NCI-H345 treated with DMSO at 0.1 percent for 48 hours (cell line): ENCODE data around the gene TRIM44.

Experiments
- DNase-seq: peaks from one replicate; lab custom pipeline; 2025; ENCODE audit not compliant: unreplicated experiment; lab: John Stamatoyannopoulos, UW

TRIM44 gene, protein sequence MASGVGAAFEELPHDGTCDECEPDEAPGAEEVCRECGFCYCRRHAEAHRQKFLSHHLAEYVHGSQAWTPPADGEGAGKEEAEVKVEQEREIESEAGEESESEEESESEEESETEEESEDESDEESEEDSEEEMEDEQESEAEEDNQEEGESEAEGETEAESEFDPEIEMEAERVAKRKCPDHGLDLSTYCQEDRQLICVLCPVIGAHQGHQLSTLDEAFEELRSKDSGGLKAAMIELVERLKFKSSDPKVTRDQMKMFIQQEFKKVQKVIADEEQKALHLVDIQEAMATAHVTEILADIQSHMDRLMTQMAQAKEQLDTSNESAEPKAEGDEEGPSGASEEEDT

DNA sequence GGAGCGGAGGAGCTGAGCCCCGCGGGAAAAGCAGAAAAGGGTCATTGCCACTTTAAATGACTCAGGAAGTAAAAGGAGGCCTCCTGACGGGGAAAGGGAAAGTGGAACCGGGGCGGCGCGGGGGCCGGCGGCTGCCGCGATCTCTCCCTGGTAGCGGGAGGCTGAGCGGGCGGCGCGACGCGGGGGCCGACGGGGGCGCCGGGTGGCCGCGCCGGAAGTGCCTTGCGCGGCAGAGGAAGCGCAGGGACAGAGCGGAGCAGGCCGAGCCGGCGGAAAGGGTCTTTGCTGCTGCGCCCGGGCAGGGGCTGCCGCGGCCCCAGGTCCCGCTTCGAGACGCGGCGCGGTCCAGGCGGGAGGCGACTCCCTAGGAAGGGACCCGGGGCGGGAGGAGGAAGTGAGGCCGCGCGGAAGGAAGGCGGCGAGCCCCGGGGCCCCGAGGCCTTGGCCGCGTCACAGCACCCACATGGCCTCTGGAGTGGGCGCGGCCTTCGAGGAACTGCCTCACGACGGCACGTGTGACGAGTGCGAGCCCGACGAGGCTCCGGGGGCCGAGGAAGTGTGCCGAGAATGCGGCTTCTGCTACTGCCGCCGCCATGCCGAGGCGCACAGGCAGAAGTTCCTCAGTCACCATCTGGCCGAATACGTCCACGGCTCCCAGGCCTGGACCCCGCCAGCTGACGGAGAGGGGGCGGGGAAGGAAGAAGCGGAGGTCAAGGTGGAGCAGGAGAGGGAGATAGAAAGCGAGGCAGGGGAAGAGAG lies at the start of gene TRIM44:
Gene TRIM44 (plus strand): TSS at position 127 of the 759 bp plus-strand sequence. CDS start 337 bp downstream, at position 464.
- DNase-seq = peak; percentile 60

GRCh38 chr11:35614939-35615569 lies 47.5 kb upstream of the TRIM44 start:
- DNase-seq = no peak

DNA sequence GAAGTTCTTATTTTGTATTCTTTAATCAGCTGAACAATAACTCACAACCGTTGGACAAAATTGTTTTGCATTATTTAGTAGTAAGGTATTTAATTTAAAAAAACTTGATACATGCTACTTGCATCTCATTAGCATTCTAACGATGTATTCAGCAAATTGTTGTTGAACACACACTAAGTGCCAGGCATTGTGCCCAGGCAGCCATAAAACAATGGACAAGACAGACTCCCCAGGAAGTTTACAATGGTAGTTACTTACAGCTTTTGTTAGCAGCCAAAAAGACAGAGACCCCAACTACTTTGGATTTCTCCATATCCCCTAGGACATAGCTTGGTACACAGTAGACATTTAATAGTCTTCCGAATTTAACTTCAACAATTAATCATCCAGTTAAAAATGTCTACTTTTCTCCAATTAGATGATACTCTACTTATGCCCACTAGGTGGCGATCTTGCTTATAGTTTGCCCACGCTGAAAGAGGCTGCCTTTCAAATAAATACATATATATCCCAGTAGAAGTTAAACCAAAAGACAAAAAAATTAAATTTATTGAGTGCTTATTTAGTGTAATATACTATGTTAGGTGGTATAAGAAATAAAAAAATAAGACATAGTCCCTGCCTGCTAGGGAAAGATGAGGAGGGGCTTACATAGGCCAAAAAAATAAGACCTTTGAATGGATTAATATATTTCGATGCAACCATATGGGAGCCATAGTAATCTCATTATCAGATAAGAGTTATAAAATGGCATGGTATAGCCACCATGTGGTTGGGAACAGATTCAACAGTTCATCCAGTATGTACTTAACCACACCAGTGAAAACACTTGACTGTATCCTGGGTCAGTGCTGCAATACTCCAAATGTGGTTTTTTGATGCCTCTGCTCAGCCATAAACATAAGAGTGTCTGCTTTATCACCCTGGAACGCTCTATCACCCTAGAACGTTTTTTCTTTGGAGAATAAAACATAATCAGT lies 46.4 kb upstream of the TRIM44 start:
- DNase-seq = peak; percentile 83

DNA sequence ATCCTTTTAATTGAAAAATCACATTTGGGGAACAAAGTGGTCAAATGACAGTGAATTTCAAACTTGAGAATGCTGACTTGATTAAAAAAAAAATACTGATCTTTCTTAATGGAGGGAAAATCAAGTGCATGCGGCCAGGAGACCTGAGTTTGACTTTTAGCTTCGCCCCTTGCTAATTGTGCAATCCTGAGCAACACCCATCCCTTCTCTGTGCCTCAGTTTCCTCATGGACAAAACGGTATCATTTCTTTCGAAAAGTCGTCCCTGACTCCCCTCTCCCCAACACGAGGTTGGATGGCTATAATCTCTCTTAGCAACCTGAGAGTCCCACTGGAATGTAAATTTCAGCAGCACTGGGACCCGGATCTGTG lies 45.3 kb upstream of the TRIM44 start:
- no peak for DNase-seq

- DNase-seq = no peak
Observed at GRCh38 chr11:35617687-35618496, 44.7 kb upstream of the TRIM44 start, which contains the start of gene FJX1. Gene FJX1 (plus strand): TSS chr11:35618460. CDS start chr11:35618637, 177 bp downstream.

DNA sequence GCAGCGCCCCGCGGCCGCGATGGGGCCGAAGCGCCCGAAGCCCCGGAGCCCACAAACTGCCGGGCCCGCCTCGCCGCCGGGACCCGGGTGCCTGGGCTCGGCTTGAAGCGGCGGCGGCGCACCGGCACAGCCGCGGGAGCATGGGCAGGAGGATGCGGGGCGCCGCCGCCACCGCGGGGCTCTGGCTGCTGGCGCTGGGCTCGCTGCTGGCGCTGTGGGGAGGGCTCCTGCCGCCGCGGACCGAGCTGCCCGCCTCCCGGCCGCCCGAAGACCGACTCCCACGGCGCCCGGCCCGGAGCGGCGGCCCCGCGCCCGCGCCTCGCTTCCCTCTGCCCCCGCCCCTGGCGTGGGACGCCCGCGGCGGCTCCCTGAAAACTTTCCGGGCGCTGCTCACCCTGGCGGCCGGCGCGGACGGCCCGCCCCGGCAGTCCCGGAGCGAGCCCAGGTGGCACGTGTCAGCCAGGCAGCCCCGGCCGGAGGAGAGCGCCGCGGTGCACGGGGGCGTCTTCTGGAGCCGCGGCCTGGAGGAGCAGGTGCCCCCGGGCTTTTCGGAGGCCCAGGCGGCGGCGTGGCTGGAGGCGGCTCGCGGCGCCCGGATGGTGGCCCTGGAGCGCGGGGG lies 44.0 kb upstream of the TRIM44 start:
- no peak for DNase-seq

DNA sequence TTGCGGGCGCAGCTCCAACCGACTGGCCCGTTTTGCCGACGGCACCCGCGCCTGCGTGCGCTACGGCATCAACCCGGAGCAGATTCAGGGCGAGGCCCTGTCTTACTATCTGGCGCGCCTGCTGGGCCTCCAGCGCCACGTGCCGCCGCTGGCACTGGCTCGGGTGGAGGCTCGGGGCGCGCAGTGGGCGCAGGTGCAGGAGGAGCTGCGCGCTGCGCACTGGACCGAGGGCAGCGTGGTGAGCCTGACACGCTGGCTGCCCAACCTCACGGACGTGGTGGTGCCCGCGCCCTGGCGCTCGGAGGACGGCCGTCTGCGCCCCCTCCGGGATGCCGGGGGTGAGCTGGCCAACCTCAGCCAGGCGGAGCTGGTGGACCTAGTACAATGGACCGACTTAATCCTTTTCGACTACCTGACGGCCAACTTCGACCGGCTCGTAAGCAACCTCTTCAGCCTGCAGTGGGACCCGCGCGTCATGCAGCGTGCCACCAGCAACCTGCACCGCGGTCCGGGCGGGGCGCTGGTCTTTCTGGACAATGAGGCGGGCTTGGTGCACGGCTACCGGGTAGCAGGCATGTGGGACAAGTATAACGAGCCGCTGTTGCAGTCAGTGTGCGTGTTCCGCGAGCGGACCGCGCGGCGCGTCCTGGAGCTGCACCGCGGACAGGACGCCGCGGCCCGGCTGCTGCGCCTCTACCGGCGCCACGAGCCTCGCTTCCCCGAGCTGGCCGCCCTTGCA lies 43.3 kb upstream of the TRIM44 start:
- DNase-seq = no peak

GRCh38 chr11:35619855-35620640 lies 42.5 kb upstream of the TRIM44 start:
- DNase-seq = no peak

DNA sequence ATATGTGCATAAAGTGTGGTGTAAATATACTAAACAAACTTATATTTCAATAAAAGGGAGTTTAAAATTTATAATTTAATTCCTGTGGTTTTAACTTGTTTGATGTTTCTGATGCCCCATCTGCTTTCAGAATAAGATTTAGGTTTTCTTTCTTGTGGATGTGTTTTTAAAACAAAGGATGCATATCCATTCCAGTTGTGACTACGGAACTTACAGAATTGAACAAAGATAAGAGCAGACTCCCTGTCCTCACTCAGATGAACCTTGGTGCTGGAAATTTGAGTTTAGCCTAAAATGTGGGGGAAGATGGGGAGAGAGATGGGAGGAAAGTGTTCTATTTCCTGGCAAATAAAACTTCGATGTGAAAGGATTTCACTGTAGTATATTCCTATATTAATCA lies 41.8 kb upstream of the TRIM44 start:
- no peak for DNase-seq

DNA sequence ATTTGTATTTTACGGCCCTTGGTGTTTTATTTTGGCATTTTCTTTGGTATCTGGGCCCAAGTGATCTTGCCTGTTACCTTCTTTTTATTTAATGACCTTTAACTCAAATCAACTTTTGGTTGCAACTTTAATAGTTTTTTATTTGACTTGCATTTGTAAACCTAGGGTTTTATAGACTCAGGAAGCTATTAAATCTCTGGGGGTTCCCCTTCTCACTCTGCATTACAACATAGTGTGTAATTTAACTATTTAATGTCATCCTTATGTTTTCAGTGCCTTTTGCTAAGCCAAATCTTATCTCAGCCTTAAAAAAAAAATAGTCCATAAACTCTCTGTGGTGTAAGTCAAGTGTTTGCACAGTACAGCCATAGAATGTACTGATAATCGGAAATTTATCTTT lies 41.0 kb upstream of the TRIM44 start:
- no peak for DNase-seq

- no peak for DNase-seq
Observed at GRCh38 chr11:35622070-35622469, 40.5 kb upstream of the TRIM44 start.

- DNase-seq = no peak
Observed at GRCh38 chr11:35623621-35624168, 38.9 kb upstream of the TRIM44 start.

DNA sequence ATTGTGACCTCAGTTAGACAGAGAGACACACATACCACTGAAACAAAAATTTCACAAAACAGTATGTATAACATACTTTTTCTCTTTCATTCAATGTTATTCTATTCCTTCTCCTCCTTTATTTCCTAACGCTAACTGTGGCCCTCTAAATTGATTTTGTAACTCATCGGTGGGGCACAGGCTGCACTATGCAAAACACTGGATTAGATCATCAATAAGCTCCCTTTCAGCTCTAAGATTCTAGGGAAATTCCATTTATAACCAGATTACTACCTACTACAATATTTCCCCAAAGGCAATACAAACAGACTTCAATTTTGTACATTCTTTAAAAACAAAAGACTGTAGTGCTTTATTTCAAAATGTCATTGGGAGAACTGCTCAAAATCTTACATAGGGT lies 38.3 kb upstream of the TRIM44 start:
- DNase-seq = no peak

DNA sequence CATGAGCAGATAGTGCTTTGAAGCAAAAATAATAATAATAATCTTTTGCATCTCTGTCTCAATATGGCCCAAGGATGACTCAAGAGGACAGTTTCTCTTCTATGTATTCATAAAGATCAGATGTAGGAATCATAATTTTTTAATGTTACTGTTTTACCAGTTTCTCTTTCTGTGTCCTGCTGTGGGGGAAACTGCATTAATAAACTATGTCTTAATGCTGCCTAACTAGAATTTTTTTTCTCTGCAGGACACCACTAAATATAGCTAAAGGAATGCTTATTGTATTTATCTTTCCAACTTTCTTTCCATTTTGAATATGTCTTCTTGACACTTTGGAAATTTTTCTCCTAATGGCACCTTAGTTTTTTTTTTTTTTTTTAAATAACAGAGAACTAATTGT lies 37.8 kb upstream of the TRIM44 start:
- no peak for DNase-seq

GRCh38 chr11:35626501-35626900 lies 36.1 kb upstream of the TRIM44 start:
- no peak for DNase-seq

GRCh38 chr11:35629511-35629910 lies 33.1 kb upstream of the TRIM44 start:
- DNase-seq = no peak

- DNase-seq = no peak
Observed at GRCh38 chr11:35629914-35630313, 32.7 kb upstream of the TRIM44 start.

- DNase-seq = no peak
Observed at GRCh38 chr11:35631891-35632290, 30.7 kb upstream of the TRIM44 start.
